HepG2 (cell line): ENCODE measurements around the gene AP1G1. TPM values are rescaled to one million over a fixed set of nuclear protein-coding genes. Genes with fewer than 3 reads are reported as not detected.

Experiments used
- ATAC-seq: fragments of 200-7000 bp; cut with Tn5 transposase; 3 replicates; pipeline ENCODE4 v1.9.1; 2020; ENCODE audit warnings: mild to moderate bottlenecking, moderate library complexity
- BruUV-seq: library from RNA; stranded (reverse); fragments of 400-500 nt; replicated peaks from 2 replicates; lab custom pipeline; 2021; lab: Mats Ljungman, UMichigan
- CTCF ChIA-PET: fragments of 300-600 bp; formaldehyde crosslinking; extraction: SDS; loops from one replicate; lab custom pipeline; 2021; ENCODE audit warnings: low total read pairs, inconsistent platforms, low intra/inter-chr PET ratio; lab: Yijun Ruan, JAX
- POLR2A ChIA-PET: fragments of 350-600 bp; sonication (Branson Sonifier 250); formaldehyde crosslinking; loops from one replicate; lab custom pipeline; 2020; ENCODE audit warnings: antibody characterized with exemption, inconsistent platforms; lab: Yijun Ruan, JAX
- DNase-seq: peaks from one replicate; pipeline ENCODE4 v3.0.0-alpha.2; 2015; ENCODE audit warnings: low spot score
- FAIRE-seq: peaks from 3 replicates; lab custom pipeline; 2011; peaks lifted over from hg19 to GRCh38; lab: Jason Lieb, UNC
- H2AFZ ChIP-seq: one replicate; pipeline ENCODE4 v1.6.1; 2011; ENCODE audit warnings: low read length, inconsistent platforms
- H3K27ac ChIP-seq: fragments of 300-600 bp; 3 replicates; pipeline ENCODE4 v1.8.0; 2011; ENCODE audit warnings: mixed run types, mild to moderate bottlenecking, mixed read lengths, low read length, inconsistent platforms; ENCODE audit not compliant: insufficient read depth; ENCODE audit errors: extremely low read length
- H3K27me3 ChIP-seq, 2 experiments: fragments of 200-600 bp in 1 of 2; 2 replicates in 1 of 2; 3 replicates in 1 of 2; pipeline versions ENCODE4 v1.6.0 to v1.8.0; 2011; ENCODE audit warnings: low read length in 2 of 2, mild to moderate bottlenecking in 2 of 2, moderate library complexity in 2 of 2, inconsistent platforms in 1 of 2; ENCODE audit not compliant: insufficient read depth in 2 of 2, control insufficient read depth in 1 of 2
- H3K36me3 ChIP-seq, 2 experiments: fragments of 200-600 bp in 1 of 2; replicated peaks in 1 of 2; 2 replicates in 1 of 2; 3 replicates in 1 of 2; pipeline versions ENCODE4 v1.5.1 to v1.8.0; 2011; ENCODE audit warnings: low read length in 2 of 2, inconsistent platforms in 1 of 2; ENCODE audit not compliant: insufficient read depth in 2 of 2, control insufficient read depth in 1 of 2
- H3K4me1 ChIP-seq: 2 replicates; pipeline ENCODE4 v1.5.1; 2012; ENCODE audit warnings: low read length, inconsistent platforms; ENCODE audit not compliant: insufficient read depth
- H3K4me2 ChIP-seq: 2 replicates; pipeline ENCODE4 v1.6.0; 2011; ENCODE audit warnings: low read depth, low read length, inconsistent platforms
- H3K4me3 ChIP-seq, 3 experiments: fragments of 200-600 bp in 1 of 3; sonication (generic), shearing (Covaris generic) in 1 of 3; replicated peaks in 1 of 3; 2 replicates each; pipeline ENCODE4 v1.5.1; 2011 to 2016; ENCODE audit warnings: low read length in 3 of 3, inconsistent platforms in 2 of 3, low read depth in 2 of 3, mild to moderate bottlenecking in 2 of 3, control low read depth in 1 of 3, mixed read lengths in 1 of 3; ENCODE audit not compliant: insufficient read depth in 1 of 3
- H3K79me2 ChIP-seq: one replicate; pipeline ENCODE4 v1.6.1; 2011; ENCODE audit warnings: low read length, inconsistent platforms; ENCODE audit not compliant: insufficient read depth
- H3K9ac ChIP-seq: 2 replicates; pipeline ENCODE4 v1.6.0; 2011; ENCODE audit warnings: mild to moderate bottlenecking, low read depth, low read length, inconsistent platforms; ENCODE audit not compliant: insufficient read depth
- H3K9me3 ChIP-seq: 2 replicates; pipeline ENCODE4 v1.5.1; 2012; ENCODE audit warnings: mild to moderate bottlenecking, low read length
- H4K20me1 ChIP-seq: 2 replicates; pipeline ENCODE4 v1.6.0; 2011; ENCODE audit warnings: inconsistent platforms, mild to moderate bottlenecking, low read length, moderate library complexity; ENCODE audit not compliant: insufficient read depth
- ATF1 ChIP-seq: IDR thresholded peaks from 2 replicates; pipeline ENCODE4 v1.6.1; 2016; ENCODE audit warnings: mild to moderate bottlenecking, control low read depth
- ATM ChIP-seq: fragments of 450-650 bp; IDR thresholded peaks from 2 replicates; pipeline ENCODE4 v1.7.1; 2017; ENCODE audit warnings: mild to moderate bottlenecking, borderline replicate concordance
- CBFB ChIP-seq: sonication (generic); formaldehyde crosslinking; IDR thresholded peaks from 2 replicates; pipeline ENCODE4 v1.4.0; 2020; ENCODE audit warnings: missing genetic modification reagents
- KDM3A ChIP-seq: IDR thresholded peaks from 2 replicates; pipeline ENCODE4 v1.6.1; 2018; ENCODE audit warnings: low read depth, missing compliant biosample characterization
- MEIS1 ChIP-seq: sonication (generic); formaldehyde crosslinking; IDR thresholded peaks from 2 replicates; pipeline ENCODE4 v1.9.0; 2021; ENCODE audit warnings: mild to moderate bottlenecking, missing genetic modification reagents, moderate library complexity, borderline replicate concordance
- MZF1 ChIP-seq: sonication (generic); formaldehyde crosslinking; IDR thresholded peaks from 2 replicates; pipeline ENCODE4 v1.8.1; 2023; ENCODE audit warnings: mild to moderate bottlenecking, missing genetic modification reagents, borderline replicate concordance
- RBAK ChIP-seq: sonication (generic); formaldehyde crosslinking; IDR thresholded peaks from 2 replicates; pipeline ENCODE4 v1.5.1; 2020; ENCODE audit warnings: mild to moderate bottlenecking, missing genetic modification reagents
- SMAD3 ChIP-seq: sonication (generic); formaldehyde crosslinking; IDR thresholded peaks from 2 replicates; pipeline ENCODE4 v1.4.0; 2020; ENCODE audit warnings: missing genetic modification reagents
- SOX6 ChIP-seq, 2 experiments: fragments of 450-650 bp in 1 of 2; sonication (generic) in 1 of 2; formaldehyde crosslinking in 1 of 2; IDR thresholded peaks; 2 replicates each; pipeline versions ENCODE4 v1.4.0 to v1.6.1; 2017 to 2020; ENCODE audit warnings: antibody characterized with exemption in 1 of 2, mild to moderate bottlenecking in 1 of 2, missing genetic modification reagents in 1 of 2
- ZEB1 ChIP-seq: IDR thresholded peaks from 2 replicates; pipeline ENCODE4 v1.6.1; 2012; ENCODE audit warnings: mild to moderate bottlenecking, low read depth, inconsistent platforms; ENCODE audit not compliant: insufficient replicate concordance
- ZNF317 ChIP-seq: sonication (generic); formaldehyde crosslinking; IDR thresholded peaks from 2 replicates; pipeline ENCODE4 v1.5.0; 2020; ENCODE audit warnings: mild to moderate bottlenecking, missing genetic modification reagents
- ZNF781 ChIP-seq: sonication (generic); formaldehyde crosslinking; IDR thresholded peaks from 2 replicates; pipeline ENCODE4 v1.5.1; 2020; ENCODE audit warnings: borderline replicate concordance, mild to moderate bottlenecking, missing genetic modification reagents; ENCODE audit errors: not compliant biosample characterization
- ZSCAN29 ChIP-seq: sonication (generic); formaldehyde crosslinking; conservative IDR thresholded peaks from 2 replicates; pipeline ENCODE4 v1.4.0; 2020; ENCODE audit warnings: mild to moderate bottlenecking, missing genetic modification reagents
- WGBS: methylation state at CpG from one replicate; pipeline ENCODE4 v1.1.6; 2017; ENCODE audit warnings: low lambda C conversion rate; 5-methylcytosine and 5-hydroxymethylcytosine counted together
- in situ Hi-C: cut with HindIII; loops from 2 replicates; pipeline ENCODE4 v1.10.0; 2017; ENCODE audit warnings: low pct_unique_long_range_greater_than_20kb; ENCODE audit not compliant: extremely low pct_ligation_motif_present
- intact Hi-C: fragments of 100-400 bp; cut with micrococcal nuclease; formaldehyde crosslinking; loops from one replicate; pipeline ENCODE4 v1.10.0; 2022; ENCODE audit not compliant: unreplicated experiment
- polyA plus RNA-seq, 8 experiments: library from polyadenylated mRNA; depleted of rRNA in 3 of 8; stranded (reverse) in 7 of 8; unstranded in 1 of 8; fragments of >200 nt; fragmentation: Illumina TruSeq in 4 of 8; extraction: Trizol in 4 of 8; gene quantifications; 2 replicates each; pipeline versions ENCODE4 v1.2.1 to v1.2.3, GENCODE V29; 2011 to 2016; ENCODE audit warnings: low read depth in 4 of 8, missing spikeins in 1 of 8, mixed read lengths in 1 of 8; ENCODE audit not compliant: insufficient read depth in 1 of 8
- total RNA-seq, 5 experiments: library from RNA; depleted of rRNA; stranded (reverse); fragments of >200 nt; fragmentation: Illumina TruSeq; extraction: Trizol; gene quantifications; 2 replicates each; pipeline ENCODE4 v1.2.3, GENCODE V29; 2016; ENCODE audit warnings: low read depth in 1 of 5

The AP1G1 gene
- total and polyA plus RNA-seq, 2 of the 13 experiments (the other 11 are each of a cell fraction or from before 2014, with no cell fraction given) = 62.2 to 66.2 TPM

- no peak for ATAC-seq
- TF ChIP-seq ATM (no peak), ZNF781 (CRISPR knock-in tag) (no peak), RBAK (no peak), ATF1 (CRISPR knock-in tag) (no peak), ZNF317 (CRISPR knock-in tag) (no peak), MEIS1 (no peak), CBFB (CRISPR knock-in tag) (no peak), SMAD3 (no peak), MZF1 (no peak), KDM3A (no peak), ZSCAN29 (CRISPR knock-in tag) (no peak), SOX6 (IDR thresholded peaks at IDR 0.05) (no peak), SOX6 (CRISPR knock-in tag; IDR thresholded peaks at IDR 0.05) (no peak), ZEB1 (no peak)
- Histone ChIP-seq H3K9me3 (no peaks in the 10 kb centered on the region), H3K9ac (no peak overlapping the region), H3K4me3 (no peak overlapping the region), H3K4me1 (no peaks in the 10 kb centered on the region), H3K27me3 (no peaks in the 10 kb centered on the region), H3K36me3 (peaks cover 10 to 55% of the 10 kb centered on the region in 2 experiments), H3K4me2 (no peak overlapping the region), H3K27ac (no peak overlapping the region), H3K79me2 (no peaks in the 10 kb centered on the region), H2AFZ (no peak overlapping the region), H4K20me1 (no peaks in the 10 kb centered on the region)
- no peak for FAIRE-seq
- 0% methylated on average over 1 of the region's 1 CpG for WGBS
- BruUV-seq = no TSS peak
- no peak for DNase-seq
- intact Hi-C loops (no loop called here), in situ Hi-C loops (no loop called here)
- POLR2A ChIA-PET = no interaction called here
- CTCF ChIA-PET = no interaction called here
These were observed 118.7 kb downstream of the AP1G1 start for GRCh38 chr16:71689901-71690300.
